ENCODE measurements around the gene GCN1. TPM values are rescaled to one million over a fixed set of nuclear protein-coding genes. Genes with fewer than 3 reads are reported as not detected.

Gene GCN1
- total RNA-seq, 1 donor: 156 TPM

GRCh38 chr12:120157678-120158077 is 36.8 kb downstream of the GCN1 start:
- no peak for TF ChIP-seq CTCF (IDR thresholded peaks at IDR 0.05; ENCODE audit: insufficient read depth, low read length)
- H3K4me3 ChIP-seq (ENCODE audit: low read depth, low read length): no peak overlapping the region
- no peak for DNase-seq (ENCODE audit: low read depth)

GRCh38 chr12:120156315-120157259 is 37.9 kb downstream of the GCN1 start:
- no peak for TF ChIP-seq CTCF (IDR thresholded peaks at IDR 0.05; ENCODE audit: insufficient read depth, low read length)

GRCh38 chr12:120155072-120155471 is 39.4 kb downstream of the GCN1 start:
- no peak overlapping the region for H3K4me3 ChIP-seq (ENCODE audit: low read depth, low read length)
- no peak for DNase-seq (ENCODE audit: low read depth)
- no peak for TF ChIP-seq CTCF (IDR thresholded peaks at IDR 0.05; ENCODE audit: insufficient read depth, low read length)

More at GRCh38 chr12:120156315-120157259, 37.9 kb downstream of the GCN1 start:
- H3K4me3 ChIP-seq (ENCODE audit: low read depth, low read length): no peak overlapping the region
- DNase-seq (ENCODE audit: low read depth): no peak

- TF ChIP-seq CTCF (IDR thresholded peaks at IDR 0.05; ENCODE audit: insufficient read depth, low read length): no peak
- DNase-seq (ENCODE audit: low read depth): no peak
- no peak overlapping the region for H3K4me3 ChIP-seq (ENCODE audit: low read depth, low read length)
Observed at GRCh38 chr12:120150919-120151525, 43.5 kb downstream of the GCN1 start.

- no peak overlapping the region for H3K4me3 ChIP-seq (ENCODE audit: low read depth, low read length)
- no peak for DNase-seq (ENCODE audit: low read depth)
- no peak for TF ChIP-seq CTCF (IDR thresholded peaks at IDR 0.05; ENCODE audit: insufficient read depth, low read length)
Observed at GRCh38 chr12:120148011-120148410, 46.5 kb downstream of the GCN1 start.

- no peak for TF ChIP-seq CTCF (IDR thresholded peaks at IDR 0.05; ENCODE audit: insufficient read depth, low read length)
- no peak overlapping the region for H3K4me3 ChIP-seq (ENCODE audit: low read depth, low read length)
Observed at GRCh38 chr12:120145164-120145563, 49.4 kb downstream of the GCN1 start.

More at GRCh38 chr12:120145164-120145563, 49.4 kb downstream of the GCN1 start:
- DNase-seq (ENCODE audit: low read depth): no peak

All from fibroblast of the aortic adventitia (primary cell).